Activated naive CD4-positive, alpha-beta T cell treated with anti-CD3 and anti-CD28 coated beads, Interleukin-2, amount 10 ng/mL, durations not matched to agents 5 hours and 36 hours (primary cell): ENCODE measurements around the gene SPRYD7. TPM values are rescaled to one million over a fixed set of nuclear protein-coding genes. Genes with fewer than 3 reads are reported as not detected.

Source experiments
- total RNA-seq, 2 experiments: library from RNA; stranded (reverse); gene quantifications; one replicate each; pipeline ENCODE4 v1.2.3, GENCODE V29; 2021

Gene SPRYD7, protein sequence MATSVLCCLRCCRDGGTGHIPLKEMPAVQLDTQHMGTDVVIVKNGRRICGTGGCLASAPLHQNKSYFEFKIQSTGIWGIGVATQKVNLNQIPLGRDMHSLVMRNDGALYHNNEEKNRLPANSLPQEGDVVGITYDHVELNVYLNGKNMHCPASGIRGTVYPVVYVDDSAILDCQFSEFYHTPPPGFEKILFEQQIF
- total RNA-seq, result 1 to 10 TPM; 2.4 to 2.5 TPM

DNA sequence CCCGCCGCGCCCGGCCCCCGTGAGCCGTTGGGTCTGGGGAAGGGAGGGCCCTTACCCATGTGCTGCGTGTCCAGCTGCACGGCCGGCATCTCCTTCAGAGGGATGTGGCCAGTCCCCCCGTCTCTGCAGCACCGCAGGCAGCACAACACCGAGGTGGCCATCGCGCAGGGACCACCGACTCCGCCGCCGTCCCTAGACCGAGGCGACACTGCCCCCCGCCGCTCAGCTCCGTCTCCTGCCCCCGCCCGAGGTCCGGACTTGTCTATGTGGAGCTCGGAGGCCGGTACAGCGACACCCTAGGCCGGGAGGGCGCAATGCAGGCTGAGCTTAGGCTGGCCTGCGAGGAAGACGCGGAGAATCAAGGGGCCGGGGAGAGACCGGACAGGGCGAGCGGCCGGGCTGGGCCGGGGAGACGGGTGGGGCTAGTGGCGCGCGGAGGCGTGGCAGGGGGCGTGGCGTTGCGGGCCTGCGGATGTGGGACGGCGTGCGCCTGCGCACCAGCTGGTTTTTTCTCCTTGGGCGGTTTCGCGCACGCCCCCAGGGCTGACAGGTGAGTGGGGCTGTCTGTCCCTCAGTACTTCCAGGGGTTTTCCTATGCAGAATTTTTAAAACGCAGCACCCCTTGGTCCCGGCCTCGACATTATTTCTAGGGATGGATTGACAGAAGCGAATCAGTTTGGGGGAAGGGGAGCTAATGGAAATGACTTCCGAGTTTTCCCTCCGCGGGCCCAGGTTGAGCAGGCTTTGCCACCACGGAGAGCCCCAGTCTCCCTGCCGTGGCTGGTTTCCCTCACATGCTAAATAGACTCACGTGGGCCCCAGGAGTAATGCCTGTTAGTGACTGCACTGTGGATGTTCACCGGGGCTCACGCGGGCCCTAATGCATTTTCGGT lies at the start of gene SPRYD7:
SPRYD7 (minus strand) TSS at position 266 of the 893 bp plus-strand sequence; CDS start at position 161, 105 bp downstream.

Other genes starting within 250 kb of the SPRYD7 start
- 10 to 100 TPM; 26.6 to 28.3 TPM for gene EBPL, start 244.9 kb downstream of the SPRYD7 start, total RNA-seq
- gene KPNA3, start 143.7 kb downstream of the SPRYD7 start, total RNA-seq, result 10 to 100 TPM; 29.6 to 31.7 TPM
- gene TRIM13, start 60.7 kb upstream of the SPRYD7 start, total RNA-seq, result 10 to 100 TPM; 20.4 to 23.4 TPM
- under 1 TPM; 0.36 to 0.55 TPM for gene KCNRG, start 79.1 kb upstream of the SPRYD7 start, total RNA-seq